DMS53 treated with DMSO at 0.1 percent for 48 hours (cell line): ENCODE results near the gene PRAMEF20.
"Not testable (repeated sequence)": the region's sequence is repeated elsewhere in the genome, so short reads cannot be mapped to it uniquely, and the experiment has no call there.

Experiments
- DNase-seq: peaks from one replicate; lab custom pipeline; 2025; ENCODE audit not compliant: unreplicated experiment; lab: John Stamatoyannopoulos, UW

PRAMEF20 gene

DNA sequence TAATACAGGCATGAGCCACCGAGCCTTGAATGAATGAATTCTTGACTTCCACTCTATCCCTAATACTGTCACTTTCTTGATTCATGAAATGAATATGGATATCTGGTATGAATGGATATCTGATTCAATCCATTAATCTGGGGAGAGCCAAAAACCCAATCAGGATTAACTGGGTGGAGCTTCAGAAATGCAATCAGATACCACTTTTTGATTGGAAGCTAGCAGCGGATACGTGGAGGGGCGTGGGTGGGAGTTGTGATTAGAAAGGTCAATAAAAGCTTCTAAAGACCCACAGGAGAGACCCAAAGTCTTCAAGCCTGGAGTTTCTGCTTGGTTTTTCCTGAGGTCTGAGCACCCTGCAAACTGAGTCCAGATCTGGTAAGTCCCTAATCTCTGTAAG, at the start of gene PRAMEF20:
Gene PRAMEF20, plus strand, starts transcription at position 301 of the 400 bp plus-strand sequence. CDS start 5,905 bp downstream, outside the sequence.
- not testable (repeated sequence) for DNase-seq

DNA sequence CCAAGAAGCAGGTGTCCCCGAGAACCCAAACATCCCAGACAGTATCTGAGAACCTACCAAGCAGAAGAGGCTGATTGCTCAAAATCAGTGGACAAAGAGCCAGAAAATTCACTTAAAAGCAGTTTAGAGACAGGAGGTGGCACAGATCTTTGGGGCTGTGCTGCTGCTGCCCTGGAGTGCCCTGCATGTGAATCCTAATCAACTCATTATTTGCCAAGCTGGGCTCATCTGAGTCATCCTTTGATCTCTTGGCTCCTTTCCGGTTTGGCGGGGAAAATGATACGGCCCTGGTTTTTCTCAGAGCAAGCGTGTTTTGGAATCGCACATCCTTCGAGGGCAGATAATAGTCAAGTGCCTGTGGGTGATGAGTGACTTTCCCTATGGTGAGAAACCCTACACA, 47.9 kb upstream of the PRAMEF20 start:
- DNase-seq, result not testable (repeated sequence)

DNA sequence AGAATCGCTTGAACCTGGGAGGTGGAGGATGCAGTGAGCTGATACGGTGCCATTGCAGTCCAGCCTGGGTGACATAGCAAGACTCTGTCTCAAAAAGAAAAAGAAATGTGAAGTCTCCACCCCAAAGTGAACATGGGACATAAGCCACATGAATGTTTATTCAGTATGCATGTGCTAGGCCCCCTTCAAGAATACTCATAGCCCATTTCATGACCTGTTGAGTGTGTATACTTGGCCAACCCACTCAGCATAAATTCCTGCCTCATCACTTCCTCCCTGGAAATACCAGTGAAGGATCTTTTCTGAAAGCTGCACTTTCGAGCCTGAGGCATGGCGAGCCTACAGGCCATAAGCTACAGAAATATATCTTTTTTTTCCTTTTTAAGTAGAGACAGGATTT, 45.3 kb upstream of the PRAMEF20 start:
- not testable (repeated sequence) for DNase-seq

DNA sequence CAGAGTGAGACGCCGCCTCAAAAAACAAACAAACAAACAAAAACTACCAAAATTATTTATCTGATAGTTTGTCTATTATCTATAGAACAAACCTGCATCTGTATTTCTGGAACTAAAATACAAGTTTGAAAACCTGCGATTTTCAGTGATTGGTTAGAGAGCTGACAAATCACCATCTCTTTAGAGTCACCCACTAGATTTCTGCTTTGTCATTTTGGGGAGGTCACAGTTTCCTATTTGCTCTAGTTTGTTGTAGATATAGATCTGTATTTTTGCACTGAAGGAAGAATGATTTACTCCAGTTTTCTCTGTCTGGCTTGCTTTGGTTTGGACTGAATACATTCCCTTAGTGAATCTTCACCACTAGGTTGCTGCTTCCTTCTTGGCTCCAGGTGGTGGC, 43.7 kb upstream of the PRAMEF20 start:
- not testable (repeated sequence) for DNase-seq

DNA sequence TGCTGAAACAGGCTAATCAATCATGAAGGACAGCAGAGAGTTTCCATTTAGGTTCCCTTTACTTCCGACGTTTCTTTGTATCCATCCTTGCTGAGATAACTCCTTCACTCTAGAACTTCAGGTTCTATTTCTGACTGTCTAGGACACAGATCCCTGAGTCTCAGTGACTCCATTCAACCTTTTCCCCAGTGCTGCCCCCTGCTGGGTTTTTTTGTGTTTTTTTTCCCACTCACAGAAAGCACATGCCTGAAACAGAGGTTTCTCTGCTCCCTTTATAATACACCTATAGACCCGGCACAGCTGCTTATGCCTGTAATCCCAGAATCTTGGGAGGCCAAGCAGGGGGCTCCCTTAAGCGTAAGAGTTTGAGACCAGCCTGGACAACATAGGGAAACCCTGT, 41.7 kb upstream of the PRAMEF20 start:
- DNase-seq, result not testable (repeated sequence)

DNA sequence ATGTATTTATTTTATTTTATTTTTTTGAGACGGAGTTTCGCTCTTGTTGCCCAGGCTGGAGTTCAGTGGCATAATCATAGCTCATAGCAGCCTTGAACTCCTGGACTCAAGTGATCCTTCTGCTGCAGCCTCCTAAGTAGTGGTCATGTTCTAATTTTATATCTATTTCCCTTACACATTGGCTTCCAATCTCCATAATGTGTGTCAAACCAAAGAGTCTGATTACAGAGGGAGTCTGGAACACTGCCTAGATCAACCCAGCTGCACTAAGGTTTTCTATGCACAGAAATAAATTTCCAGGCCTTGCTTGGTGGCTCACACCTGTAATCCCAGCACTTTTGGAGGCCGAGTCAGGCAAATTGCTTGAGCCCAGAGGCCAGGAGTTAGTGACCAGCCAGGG, 31.3 kb upstream of the PRAMEF20 start:
- not testable (repeated sequence) for DNase-seq

DNA sequence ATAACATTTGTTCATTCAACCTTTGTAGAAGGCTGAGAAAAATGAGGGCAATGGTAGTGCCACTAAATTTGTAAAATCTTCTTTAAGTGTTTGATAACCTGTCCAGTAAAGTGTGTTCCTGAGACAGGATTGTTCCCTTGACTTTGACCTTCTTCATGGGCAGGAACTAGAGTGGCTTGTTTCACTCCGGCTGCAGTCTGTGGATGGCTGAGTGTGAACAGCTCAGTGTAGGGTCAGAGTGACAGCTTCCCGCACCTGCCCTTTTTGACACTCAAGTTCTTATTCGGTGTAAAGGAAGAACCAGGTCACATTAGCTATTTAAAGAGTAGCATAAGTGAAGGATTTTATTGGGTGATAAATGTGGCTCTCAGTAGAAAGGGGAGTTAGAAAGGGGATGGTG, 29.9 kb upstream of the PRAMEF20 start:
- DNase-seq, result not testable (repeated sequence)

DNA sequence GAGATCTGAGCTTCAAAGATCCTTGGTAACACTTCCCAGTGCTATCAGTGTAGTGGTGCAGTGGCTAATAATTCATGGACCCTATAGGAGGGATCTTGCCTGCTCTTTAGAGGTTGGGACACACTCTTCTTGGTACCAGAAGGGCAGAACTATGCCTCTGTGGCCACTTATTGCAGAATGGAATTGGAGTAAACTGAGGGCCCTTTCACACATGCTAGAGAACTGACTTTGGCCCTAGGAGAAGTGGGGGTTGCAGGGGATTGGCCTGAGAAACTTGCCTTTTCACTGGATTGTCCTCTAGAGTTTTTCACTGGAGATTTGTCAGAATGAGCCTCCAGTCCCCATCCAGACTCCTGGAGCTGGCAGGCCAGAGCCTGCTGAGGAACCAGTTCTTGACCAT, 20.9 kb upstream of the PRAMEF20 start, which contains the start of gene PRAMEF17:
Gene PRAMEF17, plus strand, starts transcription at position 301 of the 400 bp plus-strand sequence. Its CDS starts 26 bp downstream, at position 327.
- not testable (repeated sequence) for DNase-seq

DNA sequence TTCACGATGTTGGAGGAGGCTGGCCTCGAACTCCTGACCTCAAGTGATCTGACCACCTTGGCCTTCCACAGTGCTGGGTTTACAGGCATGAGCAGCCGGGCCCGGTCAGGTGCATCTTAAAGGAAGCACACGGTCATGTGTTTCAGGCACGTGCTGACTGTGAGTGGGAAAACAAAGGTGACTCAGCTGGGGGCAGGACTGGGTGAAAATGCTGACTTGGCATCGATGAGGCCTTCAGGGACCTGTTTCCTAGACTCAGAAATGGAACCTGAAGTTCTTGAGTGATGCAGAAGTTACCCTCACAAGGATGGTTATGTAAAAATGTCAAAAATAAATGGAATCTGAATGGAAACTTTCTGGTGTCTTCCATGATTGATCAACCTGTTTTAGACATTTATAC, 17.2 kb upstream of the PRAMEF20 start:
- DNase-seq, result not testable (repeated sequence)

DNA sequence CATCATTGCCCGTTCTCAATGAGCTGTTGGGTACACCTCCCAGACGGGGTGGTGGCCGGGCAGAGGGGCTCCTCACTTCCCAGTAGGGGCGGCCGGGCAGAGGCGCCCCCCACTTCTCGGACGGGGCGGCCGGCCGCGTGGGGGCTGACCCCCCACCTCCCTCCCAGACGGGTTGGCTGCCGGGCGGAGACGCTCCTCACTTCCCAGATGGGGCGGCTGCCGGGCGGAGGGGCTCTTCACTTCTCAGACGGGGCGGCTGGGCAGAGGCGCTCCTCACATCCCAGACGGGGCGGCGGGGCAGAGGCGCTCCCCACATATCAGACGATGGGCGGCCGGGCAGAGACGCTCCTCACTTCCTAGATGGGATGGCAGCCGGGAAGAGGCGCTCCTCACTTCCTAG, 15.5 kb upstream of the PRAMEF20 start:
- DNase-seq, result not testable (repeated sequence)

DNA sequence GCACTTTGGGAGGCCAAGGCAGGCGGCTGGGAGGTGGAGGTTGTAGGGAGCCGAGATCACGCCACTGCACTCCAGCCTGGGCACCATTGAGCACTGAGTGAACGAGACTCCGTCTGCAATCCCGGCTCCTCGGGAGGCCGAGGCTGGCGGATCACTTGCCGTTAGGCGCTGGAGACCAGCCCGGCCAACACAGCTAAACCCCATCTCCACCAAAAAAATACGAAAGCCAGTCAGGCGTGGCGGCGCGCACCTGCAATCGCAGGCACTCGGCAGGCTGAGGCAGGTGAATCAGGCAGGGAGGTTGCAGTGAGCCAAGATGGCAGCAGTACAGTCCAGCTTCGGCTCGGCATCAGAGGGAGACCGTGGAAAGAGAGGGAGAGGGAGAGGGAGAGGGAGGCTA, 14.9 kb upstream of the PRAMEF20 start:
- not testable (repeated sequence) for DNase-seq

DNA sequence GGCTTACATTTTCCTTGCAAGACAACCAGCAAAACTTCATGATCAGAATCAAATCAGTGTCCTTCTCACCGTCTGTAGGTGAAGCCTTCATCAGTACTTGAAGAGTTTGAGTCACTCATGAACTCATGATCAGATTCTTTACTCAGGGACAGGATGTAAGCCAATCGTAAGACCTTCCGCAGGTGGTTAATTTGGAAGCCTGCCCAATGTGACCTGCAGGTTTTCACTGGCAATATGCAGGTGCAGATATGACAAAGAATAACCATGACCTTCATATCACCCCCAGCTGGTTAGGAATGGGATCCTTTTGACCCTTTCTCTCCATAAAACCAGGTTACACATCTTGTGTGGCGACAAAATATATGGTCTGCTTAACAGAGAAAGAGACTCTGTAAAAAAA, 2.4 kb upstream of the PRAMEF20 start:
- no peak for DNase-seq

DNA sequence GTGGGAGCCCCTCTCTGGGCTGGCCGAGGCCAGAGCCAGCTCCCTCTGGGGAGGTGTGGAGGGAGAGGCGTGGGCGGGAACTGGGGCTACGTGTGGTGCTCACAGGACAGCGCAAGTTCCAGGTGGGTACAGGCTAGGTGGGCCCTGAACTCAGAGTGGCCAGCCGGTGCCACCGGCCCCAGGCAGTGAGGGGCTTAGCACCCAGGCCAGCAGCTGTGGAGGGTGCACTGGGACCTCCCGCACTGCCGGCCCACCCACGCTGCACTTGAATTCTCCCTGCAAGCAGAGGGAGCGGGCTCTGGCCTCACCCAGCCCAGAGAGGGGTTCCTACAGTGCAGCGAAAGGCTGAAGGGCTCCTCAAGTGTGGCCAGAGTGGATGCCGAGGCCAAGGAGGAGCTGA, 20.2 kb downstream of the PRAMEF20 start:
- no peak for DNase-seq

DNA sequence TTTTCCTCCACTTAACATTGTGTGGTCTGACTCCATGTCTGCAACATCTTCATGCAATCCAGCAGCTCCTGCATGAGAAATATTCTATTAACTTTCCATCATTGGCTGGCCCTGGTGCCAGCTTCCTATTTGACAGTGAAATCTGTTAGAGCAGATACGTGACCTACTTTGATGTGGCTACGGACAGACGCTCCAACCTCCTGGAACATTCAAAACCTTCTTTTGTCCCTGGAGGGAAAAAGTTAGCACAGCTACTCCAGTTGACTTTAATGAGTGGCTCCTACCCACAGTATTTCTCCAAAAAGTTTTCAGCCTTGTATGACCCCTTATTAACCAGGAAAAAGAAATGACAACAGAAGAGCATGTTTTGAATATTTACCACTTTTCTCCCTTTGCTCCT, 22.0 kb downstream of the PRAMEF20 start:
- DNase-seq, result no peak

DNA sequence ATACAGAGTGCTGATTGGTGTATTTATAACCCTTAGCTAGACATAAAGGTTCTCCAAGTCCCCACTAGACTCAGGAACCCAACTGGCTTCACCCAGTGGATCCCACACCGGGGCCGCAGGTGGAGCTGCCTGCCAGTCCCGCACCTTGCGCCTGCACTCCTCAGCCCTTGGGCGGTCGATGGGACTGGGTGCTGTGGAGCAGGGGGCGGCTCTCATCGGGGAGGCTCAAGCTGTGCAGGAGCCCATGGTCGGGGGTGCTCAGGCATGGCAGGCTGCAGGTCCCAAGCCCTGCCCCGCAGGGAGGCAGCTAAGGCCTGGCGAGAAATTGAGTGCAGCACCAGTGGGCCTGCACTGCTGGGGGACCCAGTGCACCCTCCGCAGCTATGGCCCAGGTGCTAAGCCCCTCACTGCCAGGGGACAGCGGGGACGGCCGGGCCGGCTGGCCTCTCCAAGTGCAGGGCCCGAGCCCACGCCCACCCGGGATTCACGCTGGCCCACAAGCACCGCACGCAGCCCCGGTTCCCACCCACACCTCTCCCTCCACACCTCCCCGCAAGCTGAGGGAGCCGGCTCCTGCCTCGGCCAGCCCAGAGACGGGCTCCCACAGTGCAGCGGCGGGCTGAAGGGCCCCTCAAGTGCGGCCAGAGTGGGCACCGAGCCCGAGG, 23.6 kb downstream of the PRAMEF20 start:
- DNase-seq, result not testable (repeated sequence)

DNA sequence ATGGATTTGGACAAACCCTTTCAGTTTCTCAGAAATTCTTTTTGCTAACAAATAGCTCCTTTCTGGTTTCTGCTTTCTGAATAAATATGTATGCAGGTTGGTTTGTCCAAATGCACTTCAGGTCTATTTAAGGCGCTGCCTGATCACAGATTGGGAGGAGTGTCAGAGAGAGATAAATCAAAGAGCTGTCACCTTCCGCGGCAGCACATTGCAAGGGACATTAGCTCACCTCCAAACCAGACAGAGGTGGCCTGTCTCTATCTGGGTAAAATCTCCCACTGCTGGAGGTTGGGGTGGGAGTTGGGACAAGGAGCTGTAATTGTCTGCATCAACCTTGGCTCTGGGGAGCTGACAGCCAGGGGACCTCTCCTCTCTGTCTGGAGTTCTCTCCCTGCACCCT, 25.2 kb downstream of the PRAMEF20 start:
- no peak for DNase-seq

DNA sequence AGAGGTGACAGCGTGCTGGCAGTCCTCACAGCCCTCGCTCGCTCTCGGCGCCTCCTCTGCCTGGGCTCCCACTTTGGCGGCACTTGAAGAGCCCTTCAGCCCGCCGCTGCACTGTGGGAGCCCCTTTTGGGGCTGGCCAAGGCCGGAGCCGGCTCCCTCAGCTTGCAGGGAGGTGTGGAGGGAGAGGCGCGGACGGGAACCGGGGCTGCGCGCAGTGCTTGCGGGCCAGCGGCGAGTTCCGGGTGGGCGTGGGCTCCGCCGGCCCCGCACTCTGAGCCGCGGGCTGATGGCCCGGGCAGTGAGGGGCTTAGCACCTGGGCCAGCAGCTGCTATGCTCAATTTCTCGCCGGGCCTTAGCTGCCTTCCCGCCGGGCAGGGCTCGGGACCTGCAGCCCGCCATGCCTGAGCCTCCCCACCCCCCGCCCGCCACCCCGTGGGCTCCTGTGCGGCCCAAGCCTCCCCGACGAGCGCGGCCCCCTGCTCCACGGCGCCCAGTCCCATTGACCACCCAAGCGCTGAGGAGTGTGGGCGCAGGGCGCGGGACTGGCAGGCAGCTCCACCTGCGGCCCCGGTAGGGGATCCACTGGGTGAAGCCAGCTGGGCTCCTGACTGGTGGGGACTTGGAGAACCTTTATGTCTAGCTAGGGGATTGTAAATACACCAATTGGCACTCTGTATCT, 29.0 kb downstream of the PRAMEF20 start:
- DNase-seq, result not testable (repeated sequence)

DNA sequence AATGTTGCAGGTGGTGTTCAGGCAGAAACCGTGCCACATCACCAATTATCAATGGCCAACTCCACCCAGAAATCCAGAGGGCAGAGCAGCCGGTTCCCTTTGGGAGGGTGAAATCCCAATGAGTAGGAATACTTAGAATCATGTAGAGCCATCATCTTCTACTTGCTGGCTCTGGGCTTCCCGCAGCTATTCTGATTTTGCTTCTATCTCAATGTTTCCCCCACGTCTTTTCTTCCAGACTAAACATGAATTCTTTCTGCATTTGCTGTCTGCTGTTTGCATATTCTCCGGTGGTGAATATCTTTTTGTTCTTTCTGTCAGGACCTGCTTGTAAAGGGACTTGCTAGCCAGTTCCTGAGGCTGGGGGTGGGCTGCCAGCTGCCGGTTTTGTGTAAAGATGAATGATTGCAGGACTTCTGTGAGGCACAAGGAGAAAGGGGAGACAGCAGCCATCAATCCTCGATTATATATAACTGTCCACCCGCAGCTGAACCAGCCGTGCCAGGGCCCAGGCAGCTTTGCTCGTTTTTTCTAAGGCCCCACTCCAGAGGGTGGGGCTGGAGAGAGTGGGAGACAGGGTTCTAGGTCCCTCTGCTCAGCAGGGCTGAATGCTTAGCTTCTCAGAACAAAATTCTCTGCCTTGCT, 33.2 kb downstream of the PRAMEF20 start:
- no peak for DNase-seq

DNA sequence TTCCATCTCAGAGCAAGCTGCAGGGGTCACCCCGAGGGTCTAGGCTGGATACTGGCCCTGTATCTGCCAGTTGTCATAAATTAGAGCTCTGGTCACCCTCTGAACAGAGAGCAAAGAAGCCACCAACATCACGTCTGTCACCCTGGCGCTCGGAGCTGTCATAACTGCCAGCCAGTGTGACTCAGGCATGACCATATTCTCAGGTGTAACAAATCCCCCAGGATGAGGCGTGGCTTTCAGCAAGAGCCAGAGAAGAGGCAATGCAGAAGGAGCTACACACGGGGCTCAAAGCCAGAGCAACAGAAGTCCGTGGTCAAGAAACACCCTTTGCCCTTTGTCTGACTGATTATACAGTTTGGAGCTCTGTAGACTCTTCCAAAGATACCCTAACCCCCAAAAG, 40.0 kb downstream of the PRAMEF20 start:
- DNase-seq, result no peak

DNA sequence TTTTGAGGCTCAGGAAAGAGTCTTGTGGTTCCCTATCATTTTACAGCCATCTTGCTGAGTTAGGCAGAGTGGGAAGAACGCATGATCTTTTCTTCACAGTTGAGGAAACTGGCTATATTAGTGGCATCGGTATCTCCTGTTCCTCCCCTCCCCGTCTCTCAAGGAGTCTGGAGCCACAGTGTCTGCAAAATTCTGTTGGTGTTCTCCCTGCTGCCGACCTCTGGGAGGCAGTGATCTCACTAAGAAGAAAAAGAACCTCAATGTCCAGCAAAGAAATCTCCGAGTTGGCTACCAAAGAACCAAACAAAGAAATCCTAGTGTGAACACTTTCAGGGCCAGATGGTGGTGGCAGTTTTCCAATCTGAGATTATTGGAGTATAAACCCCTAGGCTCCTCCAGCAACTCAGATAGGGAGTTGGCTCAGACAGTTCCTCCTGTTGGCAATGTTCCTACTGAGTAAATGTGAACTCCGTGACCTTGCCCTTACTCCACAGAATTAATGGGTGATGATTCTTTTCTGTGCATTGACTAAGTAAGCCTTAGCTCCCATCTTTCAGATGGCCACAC, 41.2 kb downstream of the PRAMEF20 start:
- no peak for DNase-seq

DNA sequence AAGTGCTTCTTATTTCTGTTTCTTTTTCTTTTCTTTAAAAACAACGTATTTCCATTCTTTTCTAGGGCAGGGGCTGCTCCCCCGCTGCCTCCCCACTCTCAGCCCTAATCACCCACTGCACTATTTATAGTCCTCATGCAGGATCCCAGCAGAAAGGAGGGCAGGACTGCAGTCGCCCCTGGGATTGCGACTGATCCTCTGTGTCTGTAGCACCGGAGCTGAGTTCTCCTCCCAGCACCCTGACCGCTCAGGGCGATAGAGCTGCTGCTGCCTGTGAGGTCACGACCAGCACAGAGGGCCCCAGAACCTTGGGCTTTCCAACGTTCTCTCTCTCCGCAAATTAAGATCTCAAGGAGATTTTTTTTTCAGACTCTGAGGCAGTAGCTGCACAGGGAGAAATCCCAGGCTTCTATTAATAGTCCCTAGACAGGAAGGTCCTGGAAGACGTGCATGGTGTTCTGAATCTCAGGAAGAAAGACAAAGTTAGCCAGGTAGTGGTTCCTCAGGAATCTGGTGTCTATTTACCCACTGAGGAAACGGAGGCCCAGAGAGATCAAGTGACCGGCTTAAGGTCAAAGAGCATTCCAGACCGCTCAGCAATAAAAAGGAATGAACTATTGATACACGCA, 46.8 kb downstream of the PRAMEF20 start:
- DNase-seq, result no peak
